ENCODE measurements around the gene CLIC5.
A peak's percentile ranks its signal among the peaks of the same experiment; 100 is the strongest.

Gene CLIC5

GRCh38 chr6:46015119-46015968 is at the start of gene CLIC5:
CLIC5 (minus strand) TSS chr6:46015860; CDS start chr6:46015542, 318 bp downstream.
- no peak for DNase-seq (ENCODE audit: low read depth)

- no peak for DNase-seq (ENCODE audit: low read depth)
These were observed 47.3 kb upstream of the CLIC5 start for GRCh38 chr6:46062991-46063390.

GRCh38 chr6:46062312-46062711 is 46.7 kb upstream of the CLIC5 start:
- DNase-seq (ENCODE audit: low read depth), result no peak

GRCh38 chr6:46061497-46061896 is 45.8 kb upstream of the CLIC5 start:
- DNase-seq (ENCODE audit: low read depth), result no peak

GRCh38 chr6:46059608-46060007 is 43.9 kb upstream of the CLIC5 start:
- peak; percentile 4 for DNase-seq (ENCODE audit: low read depth)

GRCh38 chr6:46058951-46059350 is 43.3 kb upstream of the CLIC5 start:
- DNase-seq (ENCODE audit: low read depth), result no peak

- no peak for DNase-seq (ENCODE audit: low read depth)
These were observed 42.1 kb upstream of the CLIC5 start for GRCh38 chr6:46057792-46058191.

- DNase-seq (ENCODE audit: low read depth), result no peak
These were observed 41.4 kb upstream of the CLIC5 start for GRCh38 chr6:46056906-46057529.

- DNase-seq (ENCODE audit: low read depth), result no peak
These were observed 38.9 kb upstream of the CLIC5 start for GRCh38 chr6:46054516-46054915.

- DNase-seq (ENCODE audit: low read depth), result no peak
These were observed 37.6 kb upstream of the CLIC5 start for GRCh38 chr6:46053039-46053933.

GRCh38 chr6:46052479-46052878 is 36.8 kb upstream of the CLIC5 start:
- DNase-seq (ENCODE audit: low read depth), result no peak

- no peak for DNase-seq (ENCODE audit: low read depth)
These were observed 36.3 kb upstream of the CLIC5 start for GRCh38 chr6:46051962-46052361.

GRCh38 chr6:46050845-46051405 is 35.3 kb upstream of the CLIC5 start:
- DNase-seq (ENCODE audit: low read depth), result no peak

GRCh38 chr6:46048646-46049297 is 33.1 kb upstream of the CLIC5 start:
- no peak for DNase-seq (ENCODE audit: low read depth)

- DNase-seq (ENCODE audit: low read depth), result no peak
These were observed 31.0 kb upstream of the CLIC5 start for GRCh38 chr6:46046558-46047174.

GRCh38 chr6:46044881-46045617 is 29.4 kb upstream of the CLIC5 start:
- DNase-seq (ENCODE audit: low read depth), result peak; percentile 75

GRCh38 chr6:46042355-46042999 is 26.8 kb upstream of the CLIC5 start:
- peak; percentile 34 for DNase-seq (ENCODE audit: low read depth)

GRCh38 chr6:46040288-46040687 is 24.6 kb upstream of the CLIC5 start:
- DNase-seq (ENCODE audit: low read depth), result no peak

GRCh38 chr6:46039646-46040045 is 24.0 kb upstream of the CLIC5 start:
- no peak for DNase-seq (ENCODE audit: low read depth)

GRCh38 chr6:46036911-46037310 is 21.3 kb upstream of the CLIC5 start:
- DNase-seq (ENCODE audit: low read depth), result no peak

Data from fibroblast of gingiva (primary cell).